HFFc6 (cell line): ENCODE results near the gene STK11IP. TPM values are rescaled to one million over a fixed set of nuclear protein-coding genes. Genes with fewer than 3 reads are reported as not detected.
"Not testable (repeated sequence)": the region's sequence is repeated elsewhere in the genome, so short reads cannot be mapped to it uniquely, and the experiment has no call there.

ENCODE experiments used
- DNase-seq: peaks from one replicate; pipeline ENCODE4 v3.0.0-alpha.2; 2018
- H3K27ac Mint-ChIP-seq: 2 replicates; pipeline ENCODE4 v1.8.0; 2020; ENCODE audit warnings: mild to moderate bottlenecking, mixed read lengths
- H3K27me3 Mint-ChIP-seq: 2 replicates; pipeline ENCODE4 v1.8.0; 2021; ENCODE audit warnings: mild to moderate bottlenecking, moderate library complexity, mixed read lengths; ENCODE audit not compliant: insufficient read depth
- H3K36me3 Mint-ChIP-seq: 2 replicates; pipeline ENCODE4 v1.8.0; 2021; ENCODE audit warnings: low read depth, mixed read lengths
- H3K4me1 Mint-ChIP-seq: 2 replicates; pipeline ENCODE4 v1.8.0; 2020; ENCODE audit warnings: low read depth, mixed read lengths
- H3K4me3 Mint-ChIP-seq: 2 replicates; pipeline ENCODE4 v1.8.0; 2020; ENCODE audit warnings: mild to moderate bottlenecking, moderate library complexity, mixed read lengths
- H3K9me3 Mint-ChIP-seq: 2 replicates; pipeline ENCODE4 v1.8.0; 2020; ENCODE audit warnings: mild to moderate bottlenecking, mixed read lengths
- CTCF ChIP-seq: fragments of 200-600 bp; sonication (generic); IDR thresholded peaks from 2 replicates; pipeline ENCODE4 v1.5.0; 2021; ENCODE audit warnings: antibody characterized with exemption, mild to moderate bottlenecking
- total RNA-seq, 6 experiments: library from RNA; stranded (reverse); fragmentation: NEBNext Ultra II Directional; extraction: Animal tissue kit (Norgen Biotek cat#: 25700); gene quantifications; 2 replicates in 1 of 6; 3 replicates in 5 of 6; pipeline ENCODE4 v1.2.3, GENCODE V29; 2021

The STK11IP gene
- total RNA-seq, 6 experiments from 2014 or later: 17.4 to 21.5 (median 18.9) TPM

DNA sequence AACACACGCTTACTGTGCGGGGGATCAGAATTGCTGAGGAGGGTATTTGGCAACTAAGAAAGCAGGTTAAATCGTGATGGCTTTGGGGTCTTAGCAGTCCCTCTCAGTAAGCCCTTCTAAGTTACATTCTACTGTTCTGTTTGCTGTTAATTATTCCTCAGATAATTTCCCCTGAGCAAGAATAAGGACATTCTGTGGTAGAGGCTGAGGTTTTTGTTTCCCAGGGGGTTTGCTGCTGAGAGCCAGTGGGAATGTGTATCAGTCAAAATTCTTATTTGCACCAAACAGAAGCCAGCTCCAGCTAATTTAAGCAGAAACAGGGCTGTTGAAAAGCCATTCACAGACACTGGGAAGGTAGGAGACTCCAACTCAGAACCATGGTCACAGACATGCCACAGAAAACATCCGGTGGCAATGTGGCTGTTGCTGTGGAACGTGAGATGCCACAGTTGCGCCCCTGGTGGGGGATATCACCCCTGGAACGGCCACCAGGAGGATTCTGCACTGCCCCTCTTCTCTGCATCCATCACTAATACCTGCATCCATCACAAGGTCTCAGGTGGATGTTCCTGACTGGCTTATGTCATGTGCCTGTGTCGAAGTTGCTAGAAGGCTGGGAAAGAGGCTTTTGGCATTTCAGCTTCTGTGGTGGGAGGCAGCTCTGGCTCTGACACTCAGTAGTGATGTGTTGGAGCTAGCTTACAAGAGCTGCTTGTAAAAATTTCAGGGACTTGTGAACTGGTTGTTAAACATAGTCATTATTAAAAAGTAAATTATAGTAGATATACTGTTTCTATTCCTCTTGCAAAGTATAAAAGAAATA is 53.0 kb downstream of the STK11IP start:
- no peak overlapping the region for H3K27ac Mint-ChIP-seq
- peaks cover 3% of the 10 kb centered on the region; the same call in 1 of the 2 replicates for H3K27me3 Mint-ChIP-seq
- H3K36me3 Mint-ChIP-seq: no peaks in the 10 kb centered on the region
- DNase-seq: no peak
- H3K4me1 Mint-ChIP-seq: peaks cover 11% of the 10 kb centered on the region
- H3K9me3 Mint-ChIP-seq: no peaks in the 10 kb centered on the region
- no peak overlapping the region for H3K4me3 Mint-ChIP-seq
- TF ChIP-seq CTCF: no peak

- H3K9me3 Mint-ChIP-seq, H3K4me3 Mint-ChIP-seq, H3K27me3 Mint-ChIP-seq, DNase-seq, H3K27ac Mint-ChIP-seq, H3K36me3 Mint-ChIP-seq: not testable (repeated sequence)
- peaks cover 14% of the 10 kb centered on the region for H3K4me1 Mint-ChIP-seq
Measured at GRCh38 chr2:219651656-219652055, 54.0 kb downstream of the STK11IP start.

- H3K36me3 Mint-ChIP-seq: peaks cover 12% of the 10 kb centered on the region
- H3K4me3 Mint-ChIP-seq: no peak overlapping the region
- H3K4me1 Mint-ChIP-seq: peaks cover 58% of the 10 kb centered on the region
- peak overlapping the region; percentile 48 for H3K27ac Mint-ChIP-seq
- peaks cover 12% of the 10 kb centered on the region for H3K9me3 Mint-ChIP-seq
- TF ChIP-seq CTCF: no peak
- peak; percentile 70 for DNase-seq
- no peaks in the 10 kb centered on the region; the same call in 1 of the 2 replicates for H3K27me3 Mint-ChIP-seq
Measured at GRCh38 chr2:219656526-219656925, 58.9 kb downstream of the STK11IP start.

DNA sequence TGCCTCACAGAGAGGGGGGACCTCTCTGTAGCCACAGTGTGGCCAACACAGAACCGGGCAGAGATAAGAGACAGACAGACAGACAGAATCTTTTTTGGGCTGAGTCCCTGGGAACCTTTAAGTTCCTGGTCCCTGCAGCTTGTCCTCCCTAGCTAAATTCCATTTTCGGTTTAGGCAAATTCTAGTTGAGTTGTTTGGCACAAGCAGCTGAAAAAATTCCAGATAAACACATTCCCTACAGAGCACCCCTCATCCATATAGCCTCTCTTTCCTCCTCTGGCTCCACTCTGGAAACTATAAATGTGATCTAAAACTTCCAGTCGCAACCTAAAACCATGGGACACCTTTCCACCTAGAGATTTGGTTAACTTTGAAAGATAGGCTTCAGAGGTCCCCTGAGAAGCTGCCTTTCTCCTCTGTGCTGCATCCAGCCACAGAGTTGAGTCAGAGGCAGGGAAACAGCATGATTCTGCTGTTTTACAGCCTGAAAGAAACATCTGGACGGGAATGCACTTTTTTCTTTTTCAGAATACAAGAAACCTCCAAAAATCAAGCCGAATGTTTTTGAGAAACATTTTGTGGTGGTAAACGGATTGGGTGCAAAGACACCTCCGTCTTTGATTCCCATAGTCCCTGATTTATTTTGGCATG is 60.7 kb downstream of the STK11IP start:
- Mint-ChIP-seq H3K9me3 (peaks cover 12% of the 10 kb centered on the region), H3K4me1 (peaks cover 72% of the 10 kb centered on the region), H3K27ac (peak overlapping the region; percentile 74), H3K27me3 (no peaks in the 10 kb centered on the region; the same call in 1 of the 2 replicates), H3K4me3 (no peak overlapping the region; the same call in 1 of the 2 replicates), H3K36me3 (peaks cover 17% of the 10 kb centered on the region)
- peak; percentile 41 for DNase-seq
- TF ChIP-seq CTCF: no peak

DNA sequence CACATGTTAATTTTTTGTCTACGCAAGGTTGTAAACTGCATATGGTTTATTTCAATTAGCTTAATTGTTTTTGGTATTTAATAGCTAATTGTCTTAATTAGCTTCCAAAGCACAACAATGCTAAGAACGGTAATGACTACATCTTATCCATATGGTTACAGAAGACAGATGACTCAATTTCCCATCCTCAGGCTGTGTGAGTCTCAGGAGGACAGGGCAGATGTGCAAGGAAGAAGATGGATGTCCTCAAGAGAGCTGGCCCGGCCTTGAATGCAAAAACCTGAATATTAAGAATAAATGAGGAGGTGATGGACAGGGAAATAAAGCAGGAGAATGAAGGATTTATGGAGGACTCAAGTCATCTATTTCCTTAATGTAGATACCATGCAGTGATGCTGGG is 61.2 kb downstream of the STK11IP start:
- TF ChIP-seq CTCF: no peak
- no peak overlapping the region for H3K4me3 Mint-ChIP-seq
- DNase-seq: no peak
- peaks cover 17% of the 10 kb centered on the region for H3K36me3 Mint-ChIP-seq
- no peak overlapping the region; the same call in 1 of the 2 replicates for H3K27ac Mint-ChIP-seq
- peaks cover 12% of the 10 kb centered on the region for H3K9me3 Mint-ChIP-seq
- peaks cover under 1% of the 10 kb centered on the region for H3K27me3 Mint-ChIP-seq
- H3K4me1 Mint-ChIP-seq: peaks cover 78% of the 10 kb centered on the region
